Activated CD8-positive, alpha-beta memory T cell treated with anti-CD3 and anti-CD28 coated beads for 48 hours (primary cell): ENCODE measurements around the gene CNTN4.

Experiments
- DNase-seq, 3 experiments: peaks; one replicate each; pipeline ENCODE4 v3.0.0-alpha.2; 2020; ENCODE audit warnings: low read depth in 2 of 3, low spot score in 2 of 3

CNTN4 gene

DNA sequence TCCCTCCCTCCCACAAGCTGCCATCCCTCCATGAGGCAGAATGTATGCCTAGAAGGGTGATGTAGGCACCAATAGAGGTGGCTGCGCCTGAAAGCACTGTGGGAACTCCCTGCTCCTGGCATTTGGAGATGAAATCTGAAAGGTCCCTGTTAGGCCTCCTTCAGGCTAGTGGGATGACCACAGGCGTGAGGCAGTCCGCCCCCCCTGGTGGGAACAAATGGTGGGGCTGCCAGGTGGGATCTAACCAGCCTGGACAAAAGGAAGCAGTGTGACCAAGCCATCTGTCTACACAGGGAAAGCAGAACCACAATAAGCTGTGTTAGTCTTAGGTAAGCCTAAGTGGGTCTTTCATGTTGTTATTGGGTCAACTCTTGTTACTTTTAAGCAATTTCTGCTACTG, 986.2 kb downstream of the CNTN4 start:
- no peak for DNase-seq

DNA sequence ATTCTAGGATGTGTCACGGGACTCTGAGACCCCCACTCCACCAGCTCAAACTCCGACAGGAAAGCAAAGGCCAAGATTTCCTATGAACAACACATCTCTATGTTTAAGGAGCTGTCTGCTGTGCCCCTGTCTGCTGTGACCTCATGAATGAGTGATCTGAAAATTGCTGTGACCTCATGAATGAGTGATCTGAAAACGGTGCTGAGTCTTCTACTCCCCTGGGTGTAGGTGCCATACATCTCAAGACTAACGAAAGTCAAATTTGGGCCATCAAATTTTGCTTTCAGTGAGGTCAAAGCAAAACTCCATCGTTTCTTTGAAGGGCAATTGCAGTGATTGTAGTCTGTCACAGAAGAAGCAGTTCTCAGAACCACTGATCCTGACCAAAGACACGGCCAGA, 987.1 kb downstream of the CNTN4 start:
- no peak for DNase-seq

DNA sequence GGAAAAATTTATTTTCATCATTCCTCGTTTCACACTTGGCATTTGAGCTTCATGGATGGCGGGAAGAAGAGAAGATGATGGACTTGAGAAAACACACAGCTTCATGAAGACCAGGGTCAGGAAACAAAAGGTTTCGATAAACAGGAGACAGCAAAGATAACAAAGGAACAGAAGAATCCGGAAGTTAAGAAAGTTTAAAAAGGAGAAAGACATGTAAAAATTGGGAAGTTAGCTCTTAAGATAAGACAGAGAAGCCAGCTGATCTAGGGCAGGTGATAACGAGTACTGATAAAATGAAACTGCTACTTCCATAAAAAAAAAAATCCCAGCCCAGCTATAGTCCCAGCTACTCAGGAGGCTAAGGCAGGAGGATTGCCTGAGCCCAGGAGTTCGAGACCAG, 987.6 kb downstream of the CNTN4 start:
- no peak for DNase-seq

DNA sequence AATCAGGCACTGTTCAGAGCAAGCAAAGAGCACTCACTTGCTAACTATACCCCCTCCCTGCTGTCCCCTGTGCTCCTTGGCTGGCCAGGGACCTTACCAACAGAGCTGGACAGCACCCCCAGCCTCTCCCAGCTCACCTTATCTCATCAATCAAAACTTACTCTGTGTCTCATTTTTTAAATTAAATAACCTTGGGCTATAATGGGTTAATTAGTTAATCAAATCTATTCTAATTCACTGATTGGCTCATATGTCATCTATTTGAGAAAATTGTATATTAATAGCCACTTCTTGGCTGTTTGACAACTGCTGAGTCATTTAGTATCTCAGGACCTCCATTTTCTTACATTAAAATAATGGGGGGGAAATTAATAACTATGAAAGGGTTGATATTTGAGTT, 988.6 kb downstream of the CNTN4 start:
- DNase-seq, result no peak

DNA sequence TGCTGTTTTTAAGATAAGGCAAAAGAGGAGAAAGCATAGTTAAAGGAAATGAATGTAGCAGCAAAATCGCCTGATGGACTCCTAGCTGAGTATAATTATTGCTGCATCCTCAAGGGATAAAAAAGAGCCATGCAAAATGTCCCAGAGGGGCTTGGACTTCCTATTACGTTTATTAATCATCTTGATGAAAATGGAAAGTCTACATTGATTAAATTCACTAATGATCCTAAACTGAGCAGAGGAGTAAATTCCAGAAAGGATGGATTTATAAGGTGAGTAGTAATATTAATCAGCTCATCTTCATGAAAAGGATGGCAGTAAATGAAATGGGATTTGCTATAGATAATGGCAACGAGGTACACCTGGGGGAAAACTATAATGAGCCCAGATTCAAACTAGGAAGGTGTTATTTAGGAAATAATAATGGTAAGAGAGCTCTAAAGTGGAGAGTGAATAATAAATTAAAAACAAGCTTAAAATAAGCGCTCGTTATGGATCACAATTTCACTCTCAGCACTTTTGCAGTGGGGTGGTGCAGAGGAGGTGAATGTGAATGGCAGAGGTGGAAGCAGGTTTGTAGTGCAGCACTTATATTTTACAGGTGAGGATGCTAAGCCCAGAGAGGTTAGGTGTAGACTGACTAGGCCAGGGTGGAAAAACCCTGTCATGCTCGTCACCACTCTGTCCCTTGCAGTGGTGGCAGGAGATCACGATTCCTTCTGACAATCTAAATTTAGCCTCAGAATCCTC, 989.2 kb downstream of the CNTN4 start:
- DNase-seq, result no peak

DNA sequence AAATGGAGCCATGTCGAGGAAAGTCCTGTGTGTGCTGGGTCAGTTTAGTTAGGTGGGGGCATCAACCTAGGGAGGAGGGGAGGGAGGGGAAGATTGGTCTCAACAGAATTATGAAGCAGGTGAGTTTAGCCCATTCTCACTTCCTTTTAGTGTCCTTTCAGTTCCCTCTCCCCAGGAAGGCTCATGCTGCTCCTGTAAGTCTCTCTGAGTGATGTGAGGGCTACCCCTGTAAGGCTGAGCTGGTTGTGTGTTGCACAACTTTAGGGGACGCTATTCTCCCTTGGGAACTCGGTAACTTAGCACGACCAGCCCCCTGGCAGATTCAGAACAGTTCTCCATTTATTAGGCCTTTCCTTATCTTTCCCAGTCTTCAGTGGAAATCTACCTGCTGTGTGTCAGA, 990.4 kb downstream of the CNTN4 start:
- no peak for DNase-seq

DNA sequence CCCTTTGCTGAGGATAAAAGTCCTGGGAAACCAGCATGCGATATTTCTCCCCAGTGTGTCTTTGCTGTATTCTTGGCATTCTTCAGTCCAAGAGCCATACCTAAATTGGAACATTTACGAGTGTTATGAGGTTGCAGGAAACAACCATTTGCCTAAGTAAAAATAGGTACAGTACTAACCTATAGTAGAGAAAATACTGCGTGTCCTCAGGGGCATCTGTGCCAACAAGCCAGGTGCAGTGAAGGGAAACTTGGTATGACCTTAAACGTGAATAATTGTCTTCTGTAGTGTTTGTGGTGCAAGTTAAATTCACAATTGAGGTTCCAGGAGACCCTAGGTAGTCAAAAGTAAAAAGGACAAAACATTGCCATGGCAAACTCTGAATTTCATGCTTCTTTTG, 999.3 kb downstream of the CNTN4 start:
- DNase-seq, result no peak

DNA sequence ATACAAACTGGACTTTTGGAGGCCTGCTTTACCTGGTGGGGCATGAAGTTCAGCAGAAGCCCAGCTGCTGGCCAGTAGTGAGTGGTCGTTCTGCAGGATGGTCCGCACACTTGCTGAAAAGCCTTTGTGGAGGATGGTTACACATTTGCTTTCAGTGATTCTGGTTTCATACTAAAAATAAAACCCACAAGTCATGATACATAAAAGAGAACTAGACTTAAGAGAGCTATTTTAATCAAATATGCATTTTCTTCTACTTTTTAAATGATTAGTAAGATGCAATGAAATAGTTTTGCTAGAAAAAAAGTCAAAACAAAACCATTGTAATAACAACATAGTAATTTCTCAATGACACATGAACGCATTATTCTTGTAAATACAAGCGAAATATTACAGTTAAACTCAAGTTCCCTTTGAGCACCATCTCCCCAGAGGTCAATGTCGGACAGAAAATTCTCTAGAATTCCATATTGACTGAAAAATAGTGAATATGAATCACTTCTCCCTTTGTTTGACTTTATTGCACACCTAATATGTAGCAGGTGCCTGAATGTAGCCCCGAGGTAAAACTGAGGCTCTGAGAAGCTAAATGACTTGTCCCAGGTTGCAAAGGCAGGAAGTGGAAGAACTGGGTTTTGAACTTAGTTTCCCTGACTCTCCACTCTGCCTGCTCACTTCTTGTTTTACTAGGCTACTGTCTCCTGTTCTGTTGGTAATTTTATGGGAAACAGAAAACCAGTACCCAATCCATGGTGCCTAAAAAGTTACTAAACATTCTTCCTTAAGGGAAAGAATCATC, 1003.2 kb downstream of the CNTN4 start:
- no peak for DNase-seq

DNA sequence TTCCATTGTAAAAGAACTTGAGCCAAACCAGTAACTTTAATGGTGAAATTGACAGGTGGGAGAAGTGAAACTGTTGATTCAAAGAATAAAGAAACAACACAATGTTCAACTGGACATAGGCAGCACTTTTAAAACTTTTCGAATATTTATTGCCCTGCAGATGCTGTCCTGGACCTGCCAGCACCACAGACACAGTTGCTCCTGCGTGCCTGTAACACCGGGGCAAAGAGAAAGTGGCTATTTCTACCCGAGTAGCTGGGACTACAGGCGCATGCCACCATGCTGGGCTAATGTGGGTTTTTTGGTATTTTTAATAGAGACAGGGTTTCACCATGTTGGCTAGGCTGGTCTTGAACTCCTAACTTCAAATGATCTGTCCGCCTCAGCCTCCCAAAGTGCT, 1004.1 kb downstream of the CNTN4 start:
- no peak for DNase-seq

DNA sequence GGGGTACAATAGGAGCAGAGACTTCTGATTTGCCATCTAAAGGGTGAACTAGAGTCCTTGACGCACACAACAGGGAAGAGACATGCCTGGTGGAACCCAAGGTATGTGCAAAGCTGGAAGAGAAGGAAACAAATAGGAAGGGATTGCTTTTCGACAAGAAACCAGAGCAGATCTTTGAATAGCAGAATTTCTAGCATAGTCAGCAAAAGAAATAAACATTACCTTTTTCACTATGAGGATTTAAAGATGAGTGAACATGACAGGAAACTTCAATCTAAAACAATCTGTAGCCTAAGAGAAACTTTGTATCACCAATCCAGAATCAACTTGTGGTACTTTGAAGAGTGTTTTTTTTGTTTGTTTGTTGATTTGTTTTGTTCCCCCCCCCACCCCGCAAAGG, 1006.6 kb downstream of the CNTN4 start:
- DNase-seq, result no peak

DNA sequence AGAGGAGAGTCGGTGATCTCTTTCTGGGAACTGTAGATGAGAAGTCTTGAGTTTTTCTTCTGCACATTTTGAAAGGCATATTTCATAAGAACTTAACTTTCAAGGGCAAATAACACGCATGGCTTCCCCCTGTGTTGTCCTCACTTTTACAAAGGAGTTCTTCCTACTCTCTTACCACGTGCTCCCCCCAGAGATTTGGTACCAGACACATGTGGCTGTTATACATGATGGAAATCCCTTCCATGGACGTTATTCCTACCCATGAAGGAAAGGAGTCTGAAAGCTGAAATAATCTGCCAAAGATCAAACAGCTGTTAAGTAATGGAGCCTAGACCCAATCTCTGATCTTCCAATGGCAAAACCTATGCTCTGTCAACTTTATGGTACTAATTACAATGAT, 1007.1 kb downstream of the CNTN4 start:
- no peak for DNase-seq

DNA sequence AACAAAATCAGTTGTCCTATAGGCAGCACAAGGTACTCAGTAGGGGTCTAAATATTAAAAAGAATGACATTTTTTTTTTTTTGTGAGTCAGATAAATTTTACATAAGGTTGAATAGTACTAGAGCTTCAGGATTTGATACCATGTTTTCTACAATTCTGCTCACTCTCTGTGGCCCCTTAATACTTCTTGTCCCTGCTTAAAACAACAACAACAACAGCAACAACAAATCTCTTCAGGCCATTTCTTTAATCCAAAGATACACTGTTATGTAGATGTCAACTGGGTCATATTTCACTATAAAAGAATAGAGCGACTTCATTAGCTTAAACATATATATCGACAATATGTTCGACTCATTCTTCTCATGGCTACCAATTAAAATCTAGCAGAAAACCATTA, 1008.5 kb downstream of the CNTN4 start:
- DNase-seq, result no peak
